ENCODE results near the gene SPATA3. TPM values are rescaled to one million over a fixed set of nuclear protein-coding genes. Genes with fewer than 3 reads are reported as not detected.
A peak's percentile ranks its signal among the peaks of the same experiment; 100 is the strongest.

SPATA3 gene
- total and polyA plus RNA-seq, 2 of the 13 experiments (the other 11 are each of a cell fraction or from before 2014, with no cell fraction given): not detected

DNA sequence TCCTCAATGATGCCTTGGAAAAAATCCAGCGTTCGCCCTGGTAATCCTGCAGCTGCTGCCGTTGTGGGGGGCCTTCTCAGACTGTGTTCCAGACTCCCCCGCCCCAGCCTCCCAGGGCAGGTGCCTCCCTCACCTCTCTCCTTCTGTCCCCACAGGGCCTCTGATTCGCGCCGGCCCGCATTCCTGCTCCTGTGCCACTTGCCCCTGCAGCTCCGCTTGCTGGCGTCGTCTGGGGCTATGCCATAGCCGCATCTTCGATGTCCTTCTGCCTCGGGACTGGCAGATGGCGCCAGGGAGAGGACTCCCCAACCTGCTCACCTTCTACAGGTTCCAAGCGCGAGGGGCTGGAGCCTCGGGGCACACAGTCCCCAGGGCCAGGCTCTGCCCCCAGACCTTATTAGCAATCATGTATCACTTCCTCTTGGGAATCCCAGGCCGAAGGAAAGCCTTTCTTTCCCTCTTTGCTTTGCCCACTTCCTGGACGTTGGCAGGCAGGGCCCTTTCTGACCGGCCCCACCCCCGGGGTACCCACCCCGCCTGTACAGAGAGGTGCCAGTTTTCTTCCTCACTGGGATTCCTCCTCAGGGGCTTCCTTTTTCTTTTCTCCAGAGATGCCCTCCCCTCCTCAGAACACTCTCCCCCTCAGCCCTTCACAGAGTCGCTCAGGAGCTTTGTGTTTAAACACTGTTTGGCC lies 4.4 kb downstream of the SPATA3 start (continued):
- TF ChIP-seq, protein P1, sequence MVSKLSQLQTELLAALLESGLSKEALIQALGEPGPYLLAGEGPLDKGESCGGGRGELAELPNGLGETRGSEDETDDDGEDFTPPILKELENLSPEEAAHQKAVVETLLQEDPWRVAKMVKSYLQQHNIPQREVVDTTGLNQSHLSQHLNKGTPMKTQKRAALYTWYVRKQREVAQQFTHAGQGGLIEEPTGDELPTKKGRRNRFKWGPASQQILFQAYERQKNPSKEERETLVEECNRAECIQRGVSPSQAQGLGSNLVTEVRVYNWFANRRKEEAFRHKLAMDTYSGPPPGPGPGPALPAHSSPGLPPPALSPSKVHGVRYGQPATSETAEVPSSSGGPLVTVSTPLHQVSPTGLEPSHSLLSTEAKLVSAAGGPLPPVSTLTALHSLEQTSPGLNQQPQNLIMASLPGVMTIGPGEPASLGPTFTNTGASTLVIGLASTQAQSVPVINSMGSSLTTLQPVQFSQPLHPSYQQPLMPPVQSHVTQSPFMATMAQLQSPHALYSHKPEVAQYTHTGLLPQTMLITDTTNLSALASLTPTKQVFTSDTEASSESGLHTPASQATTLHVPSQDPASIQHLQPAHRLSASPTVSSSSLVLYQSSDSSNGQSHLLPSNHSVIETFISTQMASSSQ (IDR thresholded peaks at IDR 0.05; ENCODE audit: low read depth): no peak
- TF ChIP-seq, protein P1 (CRISPR knock-in tag; IDR thresholded peaks at IDR 0.05; ENCODE audit: borderline replicate concordance): no peak
- TF ChIP-seq TFDP1 (CRISPR knock-in tag; IDR thresholded peaks at IDR 0.05; ENCODE audit: borderline replicate concordance) (no peak), ETV5 (CRISPR knock-in tag; IDR thresholded peaks at IDR 0.05; ENCODE audit: borderline replicate concordance) (0 out of 2 replicates have a peak, but pooled peaks have one; percentile 21), ATF6 (CRISPR knock-in tag; conservative IDR thresholded peaks at IDR 0.05) (no peak), POLR2AphosphoS2 (IDR thresholded peaks at IDR 0.05; ENCODE audit: low read depth, low read length) (no peak), TSC22D2 (CRISPR knock-in tag; IDR thresholded peaks at IDR 0.05; ENCODE audit: borderline replicate concordance) (peak; percentile 71; the same call in 1 of the 2 replicates), NR2F6 (IDR thresholded peaks at IDR 0.05) (no peak), NR2F6 (CRISPR knock-in tag; IDR thresholded peaks at IDR 0.05) (peak; percentile 36; the same call in 1 of the 2 replicates), ZNF3 (CRISPR knock-in tag; IDR thresholded peaks at IDR 0.05) (no peak), ZNF569 (CRISPR knock-in tag; IDR thresholded peaks at IDR 0.05; ENCODE audit: borderline replicate concordance) (no peak), ARHGAP35 (CRISPR knock-in tag; IDR thresholded peaks at IDR 0.05; ENCODE audit: borderline replicate concordance) (no peak), ZMAT3 (CRISPR knock-in tag; conservative IDR thresholded peaks at IDR 0.05) (no peak), HOXA5 (CRISPR knock-in tag; IDR thresholded peaks at IDR 0.05) (no peak)
- TF ChIP-seq, protein P2, sequence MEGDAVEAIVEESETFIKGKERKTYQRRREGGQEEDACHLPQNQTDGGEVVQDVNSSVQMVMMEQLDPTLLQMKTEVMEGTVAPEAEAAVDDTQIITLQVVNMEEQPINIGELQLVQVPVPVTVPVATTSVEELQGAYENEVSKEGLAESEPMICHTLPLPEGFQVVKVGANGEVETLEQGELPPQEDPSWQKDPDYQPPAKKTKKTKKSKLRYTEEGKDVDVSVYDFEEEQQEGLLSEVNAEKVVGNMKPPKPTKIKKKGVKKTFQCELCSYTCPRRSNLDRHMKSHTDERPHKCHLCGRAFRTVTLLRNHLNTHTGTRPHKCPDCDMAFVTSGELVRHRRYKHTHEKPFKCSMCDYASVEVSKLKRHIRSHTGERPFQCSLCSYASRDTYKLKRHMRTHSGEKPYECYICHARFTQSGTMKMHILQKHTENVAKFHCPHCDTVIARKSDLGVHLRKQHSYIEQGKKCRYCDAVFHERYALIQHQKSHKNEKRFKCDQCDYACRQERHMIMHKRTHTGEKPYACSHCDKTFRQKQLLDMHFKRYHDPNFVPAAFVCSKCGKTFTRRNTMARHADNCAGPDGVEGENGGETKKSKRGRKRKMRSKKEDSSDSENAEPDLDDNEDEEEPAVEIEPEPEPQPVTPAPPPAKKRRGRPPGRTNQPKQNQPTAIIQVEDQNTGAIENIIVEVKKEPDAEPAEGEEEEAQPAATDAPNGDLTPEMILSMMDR (CRISPR knock-in tag; IDR thresholded peaks at IDR 0.05): peak; percentile 88
- TF ChIP-seq, protein P3, sequence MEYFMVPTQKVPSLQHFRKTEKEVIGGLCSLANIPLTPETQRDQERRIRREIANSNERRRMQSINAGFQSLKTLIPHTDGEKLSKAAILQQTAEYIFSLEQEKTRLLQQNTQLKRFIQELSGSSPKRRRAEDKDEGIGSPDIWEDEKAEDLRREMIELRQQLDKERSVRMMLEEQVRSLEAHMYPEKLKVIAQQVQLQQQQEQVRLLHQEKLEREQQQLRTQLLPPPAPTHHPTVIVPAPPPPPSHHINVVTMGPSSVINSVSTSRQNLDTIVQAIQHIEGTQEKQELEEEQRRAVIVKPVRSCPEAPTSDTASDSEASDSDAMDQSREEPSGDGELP (IDR thresholded peaks at IDR 0.05; ENCODE audit: borderline replicate concordance, low read depth): no peak
- TF ChIP-seq, protein P4, sequence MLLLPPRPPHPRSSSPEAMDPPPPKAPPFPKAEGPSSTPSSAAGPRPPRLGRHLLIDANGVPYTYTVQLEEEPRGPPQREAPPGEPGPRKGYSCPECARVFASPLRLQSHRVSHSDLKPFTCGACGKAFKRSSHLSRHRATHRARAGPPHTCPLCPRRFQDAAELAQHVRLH (CRISPR knock-in tag; IDR thresholded peaks at IDR 0.05; ENCODE audit: borderline replicate concordance, low read depth): peak; percentile 68; the same call in 1 of the 2 replicates
